ENCODE data around the gene CCDC137. TPM values are rescaled to one million over a fixed set of nuclear protein-coding genes. Genes with fewer than 3 reads are reported as not detected.

The CCDC137 gene
- polyA plus RNA-seq, 1 of the 3 experiments (the other 2 are of a cell fraction): 62.4 TPM

GRCh38 chr17:81690549-81690948 lies 24.0 kb downstream of the CCDC137 start:
- no peaks in the 10 kb centered on the region for H3K9me3 ChIP-seq
- no peak overlapping the region for H3K9ac ChIP-seq
- no peak overlapping the region for H3K4me3 ChIP-seq (ENCODE audit: low read depth in 2 of 2, low read length in 1 of 2)
- H3F3A ChIP-seq (replicated peaks; ENCODE audit: insufficient read depth): peaks cover 18% of the 10 kb centered on the region
- 94% methylated on average over 15 of the region's 17 CpGs for WGBS (ENCODE audit: low lambda C conversion rate)
- H2AFZ ChIP-seq (ENCODE audit: low read depth): no peak overlapping the region
- peaks cover 94% of the 10 kb centered on the region for H3K79me2 ChIP-seq (ENCODE audit: insufficient read depth)
- peaks cover 73% of the 10 kb centered on the region for H4K20me1 ChIP-seq (ENCODE audit: insufficient read depth)
- POLR2A ChIA-PET: interaction anchor here (1.5 kb wide), 1 partner anchor 11 kb away, joined by 3 read pairs; no protein-coding TSS in a partner anchor
- no peak overlapping the region for H3K4me2 ChIP-seq
- H3K9me2 ChIP-seq: no peaks in the 10 kb centered on the region
- no peak for DNase-seq
- CTCF ChIA-PET: interaction anchor here (0.6 to 1.0 kb wide), 3 partner anchors 12 to 498 kb away, joined by 3 read pairs; no protein-coding TSS in a partner anchor
- TF ChIP-seq MEF2A (IDR thresholded peaks at IDR 0.05; ENCODE audit: borderline replicate concordance, low read depth) (no peak), ELF1 (IDR thresholded peaks at IDR 0.05) (no peak), SMC3 (IDR thresholded peaks at IDR 0.05; ENCODE audit: low read depth, low read length) (no peak), SIN3A (IDR thresholded peaks at IDR 0.05; ENCODE audit: borderline replicate concordance, low read depth, low read length) (no peak), JUND (IDR thresholded peaks at IDR 0.05) (no peak), POLR2AphosphoS5 (IDR thresholded peaks at IDR 0.05; ENCODE audit: low read depth, low read length) (no peak), TEAD4 (IDR thresholded peaks at IDR 0.05; ENCODE audit: borderline replicate concordance, insufficient read depth) (no peak), NFIC (IDR thresholded peaks at IDR 0.05; ENCODE audit: borderline replicate concordance) (no peak), RXRA (IDR thresholded peaks at IDR 0.05; ENCODE audit: borderline replicate concordance, low read depth) (no peak), RFX5 (IDR thresholded peaks at IDR 0.05; ENCODE audit: low read length) (no peak), RAD21 (IDR thresholded peaks at IDR 0.05; ENCODE audit: low read length) (no peak), GABPA (IDR thresholded peaks at IDR 0.05; ENCODE audit: low read depth) (no peak), FOXJ3 (CRISPR knock-in tag; IDR thresholded peaks at IDR 0.05) (no peak)
- TF ChIP-seq, protein P1, sequence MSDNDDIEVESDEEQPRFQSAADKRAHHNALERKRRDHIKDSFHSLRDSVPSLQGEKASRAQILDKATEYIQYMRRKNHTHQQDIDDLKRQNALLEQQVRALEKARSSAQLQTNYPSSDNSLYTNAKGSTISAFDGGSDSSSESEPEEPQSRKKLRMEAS (IDR thresholded peaks at IDR 0.05; ENCODE audit: low read depth): no peak
- TF ChIP-seq, protein P2, sequence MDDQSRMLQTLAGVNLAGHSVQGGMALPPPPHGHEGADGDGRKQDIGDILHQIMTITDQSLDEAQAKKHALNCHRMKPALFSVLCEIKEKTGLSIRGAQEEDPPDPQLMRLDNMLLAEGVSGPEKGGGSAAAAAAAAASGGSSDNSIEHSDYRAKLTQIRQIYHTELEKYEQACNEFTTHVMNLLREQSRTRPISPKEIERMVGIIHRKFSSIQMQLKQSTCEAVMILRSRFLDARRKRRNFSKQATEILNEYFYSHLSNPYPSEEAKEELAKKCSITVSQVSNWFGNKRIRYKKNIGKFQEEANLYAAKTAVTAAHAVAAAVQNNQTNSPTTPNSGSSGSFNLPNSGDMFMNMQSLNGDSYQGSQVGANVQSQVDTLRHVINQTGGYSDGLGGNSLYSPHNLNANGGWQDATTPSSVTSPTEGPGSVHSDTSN (IDR thresholded peaks at IDR 0.05): no peak
- TF ChIP-seq, protein P3, sequence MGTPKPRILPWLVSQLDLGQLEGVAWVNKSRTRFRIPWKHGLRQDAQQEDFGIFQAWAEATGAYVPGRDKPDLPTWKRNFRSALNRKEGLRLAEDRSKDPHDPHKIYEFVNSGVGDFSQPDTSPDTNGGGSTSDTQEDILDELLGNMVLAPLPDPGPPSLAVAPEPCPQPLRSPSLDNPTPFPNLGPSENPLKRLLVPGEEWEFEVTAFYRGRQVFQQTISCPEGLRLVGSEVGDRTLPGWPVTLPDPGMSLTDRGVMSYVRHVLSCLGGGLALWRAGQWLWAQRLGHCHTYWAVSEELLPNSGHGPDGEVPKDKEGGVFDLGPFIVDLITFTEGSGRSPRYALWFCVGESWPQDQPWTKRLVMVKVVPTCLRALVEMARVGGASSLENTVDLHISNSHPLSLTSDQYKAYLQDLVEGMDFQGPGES (IDR thresholded peaks at IDR 0.05; ENCODE audit: low read depth, low read length): no peak
- TF ChIP-seq, protein P4, sequence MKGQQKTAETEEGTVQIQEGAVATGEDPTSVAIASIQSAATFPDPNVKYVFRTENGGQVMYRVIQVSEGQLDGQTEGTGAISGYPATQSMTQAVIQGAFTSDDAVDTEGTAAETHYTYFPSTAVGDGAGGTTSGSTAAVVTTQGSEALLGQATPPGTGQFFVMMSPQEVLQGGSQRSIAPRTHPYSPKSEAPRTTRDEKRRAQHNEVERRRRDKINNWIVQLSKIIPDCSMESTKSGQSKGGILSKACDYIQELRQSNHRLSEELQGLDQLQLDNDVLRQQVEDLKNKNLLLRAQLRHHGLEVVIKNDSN (IDR thresholded peaks at IDR 0.05; ENCODE audit: borderline replicate concordance, low read depth): no peak
- H3K36me3 ChIP-seq (replicated peaks in 1 of 2; ENCODE audit: control insufficient read depth in 1 of 2, insufficient read depth in 2 of 2, low read length in 1 of 2): peaks cover 55 to 98% of the 10 kb centered on the region in 2 experiments
- no peak overlapping the region for H3K27ac ChIP-seq (ENCODE audit: low read depth in 2 of 2, low read length in 1 of 2)
- H3K4me1 ChIP-seq (ENCODE audit: control insufficient read depth in 1 of 2, insufficient read depth in 2 of 2, low read depth in 1 of 2, low read length in 1 of 2): peaks cover under 1 to 1% of the 10 kb centered on the region in 2 experiments; a peak in 1 of 4 replicates
- no peaks in the 10 kb centered on the region for H3K27me3 ChIP-seq (ENCODE audit: insufficient read depth)
